OCI-LY3 (cell line): ENCODE results near the gene RBM20.

Source experiments
- EZH2phosphoT487 ChIP-seq: fragments of 200-600 bp; shearing (Covaris generic); IDR thresholded peaks from 2 replicates; pipeline ENCODE4 v1.6.1; 2018; ENCODE audit warnings: antibody characterized with exemption, mixed run types, low read depth
- TF ChIP-seq, protein P1 (sequence below): fragments of 200-600, 300-600 bp; sonication (generic); IDR thresholded peaks from 2 replicates; pipeline ENCODE4 v1.5.1; 2014; ENCODE audit warnings: antibody characterized with exemption, low read length, low read depth

DNA sequence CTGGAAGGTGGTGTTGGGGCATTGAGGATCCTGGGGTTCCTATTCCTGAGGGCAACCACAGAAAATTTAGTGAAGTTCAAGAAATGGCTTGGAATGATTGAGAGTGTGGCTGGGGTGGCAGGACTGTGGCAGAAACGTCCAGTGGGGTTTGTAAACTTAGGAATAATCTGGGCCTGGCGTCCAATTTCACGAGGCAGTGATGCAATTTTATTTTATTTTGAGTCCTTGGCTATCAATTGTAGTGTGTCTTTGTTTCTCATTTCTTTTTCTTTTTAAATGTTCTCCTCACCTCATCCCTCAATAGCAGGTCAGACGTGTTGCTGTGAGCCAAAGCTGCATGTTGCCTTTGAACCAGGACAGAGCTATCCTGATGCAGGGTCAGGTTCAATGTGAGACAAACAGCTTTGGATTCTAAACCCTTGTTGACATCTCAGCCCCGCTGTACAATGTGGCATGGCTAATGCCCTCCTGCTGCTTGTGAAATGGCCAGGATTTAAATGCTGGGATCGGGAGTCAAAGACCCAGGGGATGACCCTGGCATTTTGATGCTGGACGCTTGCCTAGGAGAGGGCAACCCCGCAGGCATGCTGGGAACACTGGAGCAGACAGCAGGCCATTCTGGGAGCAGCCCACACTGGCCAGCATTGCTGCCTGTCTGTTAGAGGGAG, 64.8 kb downstream of the RBM20 start:
- TF ChIP-seq, protein P1, sequence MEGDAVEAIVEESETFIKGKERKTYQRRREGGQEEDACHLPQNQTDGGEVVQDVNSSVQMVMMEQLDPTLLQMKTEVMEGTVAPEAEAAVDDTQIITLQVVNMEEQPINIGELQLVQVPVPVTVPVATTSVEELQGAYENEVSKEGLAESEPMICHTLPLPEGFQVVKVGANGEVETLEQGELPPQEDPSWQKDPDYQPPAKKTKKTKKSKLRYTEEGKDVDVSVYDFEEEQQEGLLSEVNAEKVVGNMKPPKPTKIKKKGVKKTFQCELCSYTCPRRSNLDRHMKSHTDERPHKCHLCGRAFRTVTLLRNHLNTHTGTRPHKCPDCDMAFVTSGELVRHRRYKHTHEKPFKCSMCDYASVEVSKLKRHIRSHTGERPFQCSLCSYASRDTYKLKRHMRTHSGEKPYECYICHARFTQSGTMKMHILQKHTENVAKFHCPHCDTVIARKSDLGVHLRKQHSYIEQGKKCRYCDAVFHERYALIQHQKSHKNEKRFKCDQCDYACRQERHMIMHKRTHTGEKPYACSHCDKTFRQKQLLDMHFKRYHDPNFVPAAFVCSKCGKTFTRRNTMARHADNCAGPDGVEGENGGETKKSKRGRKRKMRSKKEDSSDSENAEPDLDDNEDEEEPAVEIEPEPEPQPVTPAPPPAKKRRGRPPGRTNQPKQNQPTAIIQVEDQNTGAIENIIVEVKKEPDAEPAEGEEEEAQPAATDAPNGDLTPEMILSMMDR, result no peak
- no peak for TF ChIP-seq EZH2phosphoT487
